ENCODE data around the gene LRRC8E. TPM values are rescaled to one million over a fixed set of nuclear protein-coding genes. Genes with fewer than 3 reads are reported as not detected.
A peak's percentile ranks its signal among the peaks of the same experiment; 100 is the strongest.
"Not testable (repeated sequence)": the region's sequence is repeated elsewhere in the genome, so short reads cannot be mapped to it uniquely, and the experiment has no call there.

The LRRC8E gene
- total and polyA plus RNA-seq, 3 experiments from 2014 or later: not detected

DNA sequence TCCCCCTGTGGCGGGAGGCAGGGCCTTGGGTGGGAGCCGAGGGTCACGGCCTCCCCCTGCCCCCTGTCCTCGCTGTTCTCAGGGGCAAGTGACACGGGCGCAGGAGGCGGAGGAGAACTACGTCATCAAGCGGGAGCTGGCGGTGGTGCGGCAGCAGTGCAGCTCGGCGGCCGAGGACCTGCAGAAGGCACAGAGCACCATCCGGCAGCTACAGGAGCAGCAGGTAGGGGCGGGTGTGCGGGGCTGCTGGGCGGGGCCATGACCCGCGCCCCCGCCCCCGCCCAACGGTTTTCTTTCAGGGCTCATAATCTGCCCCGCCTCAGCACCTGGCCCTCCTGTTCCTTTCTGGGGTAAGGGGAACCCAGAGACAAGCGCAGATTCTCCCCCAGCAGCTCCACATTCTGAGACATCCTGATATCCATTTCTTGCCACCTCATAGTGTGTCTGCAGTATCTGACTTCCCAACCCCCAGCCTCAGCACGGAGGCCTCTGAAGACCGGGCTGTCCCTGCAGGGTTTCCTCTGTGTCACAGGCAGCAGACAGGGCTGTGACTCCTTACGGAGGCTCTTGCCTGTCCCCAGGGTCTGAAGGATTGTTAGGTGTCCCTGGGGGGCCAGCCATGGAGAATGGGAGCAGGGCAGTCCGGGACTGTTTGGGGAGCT is 30.1 kb upstream of the LRRC8E start:
- no peak overlapping the region for H3K4me3 Mint-ChIP-seq
- POLR2A ChIA-PET: no interaction called here
- peaks cover 18% of the 10 kb centered on the region for H3K4me1 ChIP-seq (ENCODE audit: insufficient read depth, low read length)
- H3K27ac Mint-ChIP-seq: no peak overlapping the region
- CTCF ChIA-PET: interaction anchor here (0.9 to 3.2 kb wide), 2 partner anchors 11 to 71 kb away, joined by 3 to 17 read pairs; no protein-coding TSS in a partner anchor
- H3K27me3 Mint-ChIP-seq: peaks cover 13 to 33% of the 10 kb centered on the region in 2 donors
- no peaks in the 10 kb centered on the region for H3K9me3 ChIP-seq (ENCODE audit: low read length)
- H3K4me1 Mint-ChIP-seq: peaks cover 0 to 18% (median 6%) of the 10 kb centered on the region in 3 donors
- H3K27me3 ChIP-seq (ENCODE audit: insufficient read depth, low read length, poor library complexity, severe bottlenecking): peaks cover 12% of the 10 kb centered on the region
- no peaks in the 10 kb centered on the region for H3K9me3 Mint-ChIP-seq
- DNase-seq: no peak
- H3K4me3 ChIP-seq (ENCODE audit: low read length): no peak overlapping the region
- peak overlapping the region; percentile 20 for H3K27ac ChIP-seq (ENCODE audit: low read depth, low read length)
- no peaks in the 10 kb centered on the region for H3K36me3 ChIP-seq (ENCODE audit: insufficient read depth, low read length)
- H3K36me3 Mint-ChIP-seq: no peaks in the 10 kb centered on the region

DNA sequence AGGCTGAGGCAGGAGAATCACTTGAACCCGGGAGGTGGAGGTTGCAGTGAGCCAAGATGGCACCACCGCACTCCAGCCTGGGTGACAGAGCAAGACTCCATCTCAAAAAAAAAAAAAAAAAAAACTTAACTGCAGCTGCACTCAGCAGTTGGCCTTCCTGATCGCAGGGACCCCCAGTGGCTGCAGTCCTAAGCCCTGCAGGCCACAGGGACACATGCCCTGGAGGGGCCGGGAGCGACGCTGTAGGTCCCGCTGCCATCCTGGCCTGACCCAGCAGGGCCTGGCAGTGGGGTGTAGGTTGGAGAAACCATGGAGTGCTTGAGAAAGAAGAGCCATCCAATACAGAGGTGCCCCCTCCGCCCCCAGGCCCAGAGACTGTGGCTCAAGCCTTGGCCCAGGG is 29.2 kb upstream of the LRRC8E start:
- H3K36me3 Mint-ChIP-seq; H3K36me3 ChIP-seq (ENCODE audit: insufficient read depth, low read length); H3K4me3 ChIP-seq (ENCODE audit: low read length): not testable (repeated sequence)

DNA sequence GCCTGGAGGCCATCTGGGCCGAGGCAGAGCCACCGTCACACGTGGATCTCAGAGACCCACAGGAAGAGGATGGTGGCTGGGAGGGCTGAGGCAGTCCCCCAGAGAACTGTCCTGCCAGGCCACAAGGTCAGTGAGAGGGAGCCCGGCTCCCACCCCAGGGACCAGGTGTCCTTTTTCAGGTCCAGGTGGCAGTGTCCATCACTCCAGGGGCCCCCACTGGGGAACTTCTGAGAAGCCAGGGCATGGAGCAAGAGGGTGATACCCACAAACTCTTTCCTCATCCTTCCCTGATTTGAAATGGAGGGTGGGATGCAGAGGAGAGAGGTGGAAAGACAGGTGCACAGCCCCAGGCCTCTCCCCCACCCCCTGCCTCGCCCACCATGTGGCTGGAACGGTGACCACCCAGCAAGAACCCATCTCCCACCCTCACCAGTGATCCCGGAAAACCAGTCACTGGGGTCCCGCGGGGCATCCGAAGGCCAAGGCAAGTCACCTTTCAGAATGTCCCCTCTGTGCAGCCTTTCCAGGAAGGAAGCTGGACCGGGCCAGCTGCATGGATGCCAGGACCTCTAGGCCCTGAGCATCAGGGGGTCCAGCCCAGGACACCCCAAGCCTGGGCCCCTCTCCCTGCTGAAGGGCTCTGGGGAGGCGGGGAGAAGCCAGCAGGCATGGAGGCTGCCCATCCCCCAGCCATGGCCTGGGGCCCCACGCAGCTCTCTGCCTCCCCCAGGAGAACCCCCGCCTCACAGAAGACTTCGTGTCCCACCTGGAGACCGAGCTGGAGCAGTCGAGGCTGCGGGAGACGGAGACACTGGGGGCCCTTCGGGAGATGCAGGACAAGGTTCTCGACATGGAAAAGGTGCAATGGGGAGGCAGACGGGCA is 28.2 kb upstream of the LRRC8E start:
- no peaks in the 10 kb centered on the region for H3K9me3 Mint-ChIP-seq
- no peak overlapping the region for H3K27ac ChIP-seq (ENCODE audit: low read depth, low read length)
- H3K4me1 ChIP-seq (ENCODE audit: insufficient read depth, low read length): peaks cover 17% of the 10 kb centered on the region
- no peak overlapping the region for H3K27ac Mint-ChIP-seq
- ChIA-PET POLR2A (interaction anchor here (0.6 to 1.4 kb wide), 2 partner anchors 9 to 158 kb away, joined by 3 to 6 read pairs; partner anchors contain the start of gene FCER2), CTCF (interaction anchor here (0.8 kb wide), 1 partner anchor 9 kb away, joined by 3 read pairs; no protein-coding TSS in a partner anchor)
- no peaks in the 10 kb centered on the region for H3K36me3 Mint-ChIP-seq
- H3K4me3 Mint-ChIP-seq: peak overlapping the region in 1 of 7 donors; percentile 46
- H3K27me3 ChIP-seq (ENCODE audit: insufficient read depth, low read length, poor library complexity, severe bottlenecking): peaks cover 12% of the 10 kb centered on the region
- no peak overlapping the region for H3K4me3 ChIP-seq (ENCODE audit: low read length)
- peaks cover 4 to 25% (median 9%) of the 10 kb centered on the region in 3 donors for H3K4me1 Mint-ChIP-seq
- no peaks in the 10 kb centered on the region for H3K36me3 ChIP-seq (ENCODE audit: insufficient read depth, low read length)
- no peaks in the 10 kb centered on the region for H3K9me3 ChIP-seq (ENCODE audit: low read length)
- no peak for DNase-seq
- H3K27me3 Mint-ChIP-seq: peaks cover 16 to 41% of the 10 kb centered on the region in 2 donors

More for the DNA sequence above, 29.2 kb upstream of the LRRC8E start:
- CTCF ChIA-PET: interaction anchor here (3.2 kb wide), 1 partner anchor 10 kb away, joined by 17 read pairs; no protein-coding TSS in a partner anchor
- POLR2A ChIA-PET: interaction anchor here (1.4 kb wide), 1 partner anchor 10 kb away, joined by 6 read pairs; no protein-coding TSS in a partner anchor
- not testable (repeated sequence) for H3K4me3 Mint-ChIP-seq; H3K9me3 Mint-ChIP-seq; H3K27ac Mint-ChIP-seq; H3K9me3 ChIP-seq (ENCODE audit: low read length); H3K27ac ChIP-seq (ENCODE audit: low read depth, low read length); DNase-seq
- Histone ChIP-seq H3K4me1 (ENCODE audit: insufficient read depth, low read length) (peaks cover 14% of the 10 kb centered on the region), H3K27me3 (ENCODE audit: insufficient read depth, low read length, poor library complexity, severe bottlenecking) (peaks cover 12% of the 10 kb centered on the region)
- H3K27me3 Mint-ChIP-seq: peaks cover 13 to 33% of the 10 kb centered on the region in 2 donors
- H3K4me1 Mint-ChIP-seq: peaks cover 0 to 19% (median 6%) of the 10 kb centered on the region in 3 donors

DNA sequence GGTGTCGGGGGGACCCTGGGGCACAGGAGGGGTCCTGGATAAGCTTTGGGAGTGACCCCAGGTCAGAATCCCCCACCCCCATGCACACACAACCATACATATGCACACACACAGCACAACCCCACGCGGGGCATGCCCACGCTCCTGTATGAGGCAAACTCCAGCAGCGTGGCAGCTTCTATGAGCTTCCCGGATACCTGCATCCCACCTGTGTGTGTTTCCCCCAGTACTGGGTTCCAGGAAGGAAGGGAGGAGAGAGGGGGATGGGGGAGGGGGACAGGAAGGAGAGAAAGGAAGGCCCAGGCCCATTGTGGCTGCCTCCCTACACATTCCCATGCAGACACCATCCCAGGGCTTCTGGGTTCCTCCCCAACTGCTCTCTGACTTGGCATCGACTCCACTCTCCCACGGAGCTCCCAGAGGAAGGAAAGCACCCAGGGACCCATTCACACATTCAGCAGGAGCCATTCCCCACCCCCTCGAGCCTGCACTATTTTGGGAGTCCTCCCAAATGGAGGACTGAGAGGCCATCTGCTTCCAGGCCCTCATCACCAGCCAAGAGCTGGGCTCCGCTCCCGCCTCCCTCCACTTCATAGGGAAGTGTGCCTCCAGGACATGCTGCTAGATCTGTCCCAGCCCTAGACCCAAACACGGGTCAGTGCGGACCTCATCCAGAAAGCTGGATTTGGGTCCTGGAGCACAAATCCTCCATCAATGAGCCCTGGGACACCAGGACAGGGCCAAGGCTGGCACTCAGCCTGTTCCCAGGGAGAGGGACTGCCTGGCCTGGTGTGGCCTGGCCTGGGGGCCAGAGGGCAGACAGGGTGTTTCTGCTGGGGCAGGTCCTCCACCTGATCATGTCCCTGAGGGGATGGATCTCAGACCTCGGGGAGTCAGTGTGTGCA is 27.3 kb upstream of the LRRC8E start:
- Histone ChIP-seq H3K27ac (ENCODE audit: low read depth, low read length) (no peak overlapping the region), H3K27me3 (ENCODE audit: insufficient read depth, low read length, poor library complexity, severe bottlenecking) (peaks cover 12% of the 10 kb centered on the region), H3K9me3 (ENCODE audit: low read length) (no peaks in the 10 kb centered on the region), H3K4me3 (ENCODE audit: low read length) (no peak overlapping the region), H3K36me3 (ENCODE audit: insufficient read depth, low read length) (no peaks in the 10 kb centered on the region), H3K4me1 (ENCODE audit: insufficient read depth, low read length) (peaks cover 23% of the 10 kb centered on the region)
- Mint-ChIP-seq H3K27me3 (peaks cover 16 to 40% of the 10 kb centered on the region in 2 donors), H3K27ac (peak overlapping the region in 2 of 8 donors; percentile 33 to 43), H3K9me3 (no peaks in the 10 kb centered on the region), H3K4me3 (peak overlapping the region in 3 of 7 donors; percentile 2 to 22 (median 5)), H3K4me1 (peaks cover 10 to 31% (median 15%) of the 10 kb centered on the region in 3 donors), H3K36me3 (no peaks in the 10 kb centered on the region)
- POLR2A ChIA-PET: interaction anchor here (0.6 to 1.3 kb wide), 3 partner anchors 59 to 159 kb away, joined by 3 to 4 read pairs (median 3); partner anchors contain the start of genes ELAVL1, FCER2 and SNAPC2
- DNase-seq: no peak
- CTCF ChIA-PET: interaction anchor here (0.8 to 1.1 kb wide), 2 partner anchors 8 to 10 kb away, joined by 3 read pairs; no protein-coding TSS in a partner anchor

GRCh38 chr19:7861619-7862412 is 26.5 kb upstream of the LRRC8E start:
- peaks cover 10 to 31% (median 15%) of the 10 kb centered on the region in 3 donors for H3K4me1 Mint-ChIP-seq
- peak overlapping the region in 5 of 7 donors; percentile 22 to 57 (median 47) for H3K4me3 Mint-ChIP-seq
- DNase-seq: no peak
- peak overlapping the region in 1 of 8 donors; percentile 43 for H3K27ac Mint-ChIP-seq
- Histone ChIP-seq H3K4me1 (ENCODE audit: insufficient read depth, low read length) (peaks cover 23% of the 10 kb centered on the region), H3K36me3 (ENCODE audit: insufficient read depth, low read length) (no peaks in the 10 kb centered on the region), H3K9me3 (ENCODE audit: low read length) (no peaks in the 10 kb centered on the region), H3K27me3 (ENCODE audit: insufficient read depth, low read length, poor library complexity, severe bottlenecking) (peaks cover 12% of the 10 kb centered on the region), H3K4me3 (ENCODE audit: low read length) (peak overlapping the region; percentile 43), H3K27ac (ENCODE audit: low read depth, low read length) (no peak overlapping the region)
- ChIA-PET POLR2A (interaction anchor here (1.2 to 1.3 kb wide), 2 partner anchors 58 to 144 kb away, joined by 3 to 4 read pairs; partner anchors contain the start of genes ELAVL1 and SNAPC2), CTCF (interaction anchor here (1.1 to 1.4 kb wide), 3 partner anchors 9 to 13 kb away, joined by 3 to 5 read pairs (median 3); no protein-coding TSS in a partner anchor)
- H3K9me3 Mint-ChIP-seq: no peaks in the 10 kb centered on the region
- H3K36me3 Mint-ChIP-seq: no peaks in the 10 kb centered on the region
- peaks cover 13 to 39% of the 10 kb centered on the region in 2 donors for H3K27me3 Mint-ChIP-seq

DNA sequence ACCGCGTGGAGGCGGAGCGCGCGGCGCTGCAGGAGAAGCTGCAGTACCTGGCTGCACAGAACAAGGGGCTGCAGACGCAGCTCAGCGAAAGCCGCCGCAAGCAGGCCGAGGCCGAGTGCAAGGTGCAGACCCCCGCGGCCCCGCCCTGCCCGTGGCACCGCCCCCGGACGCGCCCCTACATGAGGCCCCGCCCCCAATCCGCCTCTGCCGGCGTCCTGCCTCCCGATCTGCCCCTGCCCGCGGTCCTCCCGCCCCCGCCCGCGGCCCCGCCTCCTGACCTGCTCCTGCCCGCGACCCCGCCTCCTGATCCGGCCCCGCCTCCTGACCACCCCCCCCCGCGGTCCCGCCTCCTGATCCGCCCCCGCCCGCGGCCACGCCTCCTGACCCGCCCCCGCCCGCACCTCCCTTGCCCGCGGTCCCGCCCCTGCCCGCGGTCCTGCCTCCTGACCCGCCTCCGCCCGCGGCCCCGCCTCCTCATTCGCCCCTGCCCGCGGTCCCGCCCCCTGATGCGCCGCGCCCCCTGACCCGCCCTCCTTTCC is 25.8 kb upstream of the LRRC8E start:
- ChIA-PET POLR2A (interaction anchor here (0.8 to 1.3 kb wide), 3 partner anchors 54 to 143 kb away, joined by 3 to 4 read pairs (median 3); partner anchors contain the start of genes ELAVL1 and SNAPC2), CTCF (interaction anchor here (1.4 kb wide), 2 partner anchors 10 to 12 kb away, joined by 3 to 5 read pairs; no protein-coding TSS in a partner anchor)
- H3K27ac Mint-ChIP-seq: no peak overlapping the region
- Histone ChIP-seq H3K4me3 (ENCODE audit: low read length) (peak overlapping the region; percentile 43), H3K27me3 (ENCODE audit: insufficient read depth, low read length, poor library complexity, severe bottlenecking) (peaks cover 12% of the 10 kb centered on the region), H3K4me1 (ENCODE audit: insufficient read depth, low read length) (peaks cover 23% of the 10 kb centered on the region), H3K27ac (ENCODE audit: low read depth, low read length) (no peak overlapping the region), H3K36me3 (ENCODE audit: insufficient read depth, low read length) (no peaks in the 10 kb centered on the region), H3K9me3 (ENCODE audit: low read length) (no peaks in the 10 kb centered on the region)
- peak overlapping the region in 4 of 7 donors; percentile 23 to 57 (median 50) for H3K4me3 Mint-ChIP-seq
- H3K4me1 Mint-ChIP-seq: peaks cover 10 to 31% (median 15%) of the 10 kb centered on the region in 3 donors
- H3K27me3 Mint-ChIP-seq: peaks cover 13 to 35% of the 10 kb centered on the region in 2 donors
- DNase-seq: peak; percentile 57 to 71 (median 68)
- H3K36me3 Mint-ChIP-seq: no peaks in the 10 kb centered on the region
- no peaks in the 10 kb centered on the region for H3K9me3 Mint-ChIP-seq
